GM18951 (cell line): Measurements from ENCODE around the gene SUN2.

Experiments
- POLR2A ChIP-seq: IDR thresholded peaks from 4 replicates; pipeline ENCODE4 v1.6.1; 2011; ENCODE audit warnings: mild to moderate bottlenecking; ENCODE audit not compliant: insufficient read length, insufficient read depth; ENCODE audit errors: extremely low read depth
- in situ Hi-C: fragments of 300-500 bp; cut with MboI; formaldehyde crosslinking; loops from one replicate; pipeline ENCODE4 v1.12.0; 2022; ENCODE audit warnings: low sequenced_read_pairs, mixed read lengths, inconsistent platforms; ENCODE audit not compliant: unreplicated experiment

The SUN2 gene

DNA sequence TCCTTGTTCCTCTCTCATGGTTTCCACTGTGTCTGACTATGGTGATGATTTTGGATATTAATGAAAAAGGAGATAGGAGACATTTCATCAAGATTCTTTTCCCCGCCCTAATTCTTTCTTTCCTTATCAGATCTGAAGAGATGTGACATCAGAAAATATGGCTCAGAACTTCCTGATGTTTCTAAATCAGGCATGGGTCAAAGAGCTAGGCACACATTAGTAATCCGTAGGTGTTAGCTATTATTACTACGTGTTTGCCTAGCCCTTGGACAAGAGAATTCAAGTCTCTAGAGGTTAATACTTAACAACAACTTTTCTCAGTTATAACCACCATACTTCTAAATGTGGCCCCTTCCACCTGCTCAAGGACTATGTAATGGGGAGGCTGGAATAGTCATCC is 60.9 kb downstream of the SUN2 start:
- in situ Hi-C loops = no loop called here
- no peak for TF ChIP-seq POLR2A

DNA sequence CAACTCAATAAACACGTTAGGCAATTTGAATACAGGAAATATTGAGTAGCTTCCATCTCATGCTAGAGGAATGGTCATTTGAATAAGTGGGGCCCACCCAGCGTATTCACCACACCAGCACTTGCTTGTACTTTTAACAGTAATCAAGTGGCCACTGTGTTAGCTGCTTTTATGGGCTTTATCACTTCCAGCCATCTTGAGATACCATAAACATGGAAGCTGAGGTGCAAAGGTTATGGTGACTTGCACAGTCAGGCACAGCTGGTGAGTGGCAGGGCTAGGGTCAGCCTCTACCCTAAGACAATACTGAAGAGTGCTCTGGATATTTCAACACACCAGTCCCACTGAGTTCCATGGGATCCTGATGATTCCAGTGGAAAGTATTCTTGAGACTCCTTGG is 61.7 kb downstream of the SUN2 start:
- in situ Hi-C loops = no loop called here

DNA sequence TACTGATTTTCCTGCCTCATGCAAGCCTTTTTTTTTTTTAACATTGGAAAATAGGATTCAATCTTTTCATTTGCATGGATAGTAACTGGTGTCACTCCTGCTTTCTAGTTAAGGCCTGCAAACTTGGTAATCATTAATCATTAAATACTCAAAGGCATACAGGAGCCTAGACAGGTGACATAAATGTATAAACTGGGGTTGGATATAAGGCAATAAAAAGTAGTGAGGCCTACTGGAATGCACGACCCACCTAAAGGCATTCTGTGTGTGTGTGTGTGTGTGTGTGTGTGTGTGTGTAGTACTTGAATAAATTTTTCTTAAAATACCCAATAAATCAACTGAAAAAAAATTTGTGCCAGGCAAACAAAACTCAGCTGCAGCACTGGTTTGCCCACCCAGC is 66.1 kb downstream of the SUN2 start:
- in situ Hi-C loops = no loop called here
- no peak for TF ChIP-seq POLR2A

More for the DNA sequence above, 61.7 kb downstream of the SUN2 start:
- TF ChIP-seq POLR2A = no peak

GRCh38 chr22:38685761-38686160 is 70.0 kb downstream of the SUN2 start:
- in situ Hi-C loops = no loop called here
- no peak for TF ChIP-seq POLR2A

GRCh38 chr22:38684895-38685294 is 70.9 kb downstream of the SUN2 start:
- in situ Hi-C loops = no loop called here
- TF ChIP-seq POLR2A = no peak
